Neuronal stem cell (in vitro differentiated cells): ENCODE measurements around the gene THOC1.

ENCODE experiments used
- DNase-seq: peaks from one replicate; pipeline ENCODE4 v3.0.0-alpha.2; 2013; ENCODE audit warnings: low spot score
- H2AFZ ChIP-seq: one replicate; pipeline ENCODE4 v1.6.1; 2013; ENCODE audit warnings: mild to moderate bottlenecking, low read length, inconsistent platforms
- H2AK5ac ChIP-seq: 2 replicates; pipeline ENCODE4 v1.6.1; 2013; ENCODE audit warnings: low read depth, mild to moderate bottlenecking, inconsistent platforms, low read length, moderate library complexity, mixed read lengths
- H2BK120ac ChIP-seq: 2 replicates; pipeline ENCODE4 v1.6.1; 2013; ENCODE audit warnings: low read depth, mild to moderate bottlenecking, inconsistent platforms, low read length, moderate library complexity, mixed read lengths
- H2BK12ac ChIP-seq: one replicate; pipeline ENCODE4 v1.6.1; 2013; ENCODE audit warnings: low read length, inconsistent platforms
- H2BK15ac ChIP-seq: 2 replicates; pipeline ENCODE4 v1.6.1; 2013; ENCODE audit warnings: mild to moderate bottlenecking, low read length, inconsistent platforms, mixed read lengths
- H2BK5ac ChIP-seq: one replicate; pipeline ENCODE4 v1.6.1; 2013; ENCODE audit warnings: inconsistent platforms, mild to moderate bottlenecking, low read length, moderate library complexity
- H3K14ac ChIP-seq: one replicate; pipeline ENCODE4 v1.6.1; 2013; ENCODE audit warnings: low read length, inconsistent platforms
- H3K18ac ChIP-seq: 2 replicates; pipeline ENCODE4 v1.6.1; 2013; ENCODE audit warnings: low read length, inconsistent platforms
- H3K23ac ChIP-seq: 2 replicates; pipeline ENCODE4 v1.6.1; 2013; ENCODE audit warnings: low read depth, mild to moderate bottlenecking, mixed read lengths, low read length, inconsistent platforms; ENCODE audit not compliant: poor library complexity
- H3K27ac ChIP-seq: replicated peaks from 3 replicates; pipeline ENCODE4 v1.5.1; 2013; ENCODE audit warnings: low read length, inconsistent platforms
- H3K27me3 ChIP-seq, 3 experiments: 2 replicates each; pipeline ENCODE4 v1.6.1; 2013; ENCODE audit warnings: low read length in 3 of 3, mild to moderate bottlenecking in 2 of 3, inconsistent platforms in 1 of 3, low read depth in 1 of 3, mixed read lengths in 1 of 3, moderate library complexity in 1 of 3; ENCODE audit not compliant: control insufficient read depth in 3 of 3, insufficient read depth in 3 of 3
- H3K36me3 ChIP-seq, 2 donors: replicated peaks in 1 of 2; 2 replicates each; pipeline ENCODE4 v1.6.1; 2013; ENCODE audit warnings: low read length in 2 of 2; ENCODE audit not compliant: control insufficient read depth in 2 of 2, insufficient read depth in 2 of 2
- H3K4ac ChIP-seq: 2 replicates; pipeline ENCODE4 v1.6.1; 2013; ENCODE audit warnings: inconsistent platforms, mild to moderate bottlenecking, low read length, moderate library complexity
- H3K4me1 ChIP-seq, 2 donors: 1 replicate in 1 of 2; 2 replicates in 1 of 2; pipeline ENCODE4 v1.6.1; 2013; ENCODE audit warnings: low read length in 2 of 2, low read depth in 1 of 2; ENCODE audit not compliant: control insufficient read depth in 2 of 2, insufficient read depth in 1 of 2
- H3K4me2 ChIP-seq: one replicate; pipeline ENCODE4 v1.6.1; 2013; ENCODE audit warnings: mild to moderate bottlenecking, low read length, inconsistent platforms; ENCODE audit not compliant: insufficient read depth, poor library complexity, severe bottlenecking
- H3K4me3 ChIP-seq, 2 donors: 2 replicates each; pipeline ENCODE4 v1.5.1; 2013; ENCODE audit warnings: low read length in 2 of 2, mild to moderate bottlenecking in 2 of 2, inconsistent platforms in 1 of 2, moderate library complexity in 1 of 2
- H3K79me1 ChIP-seq: one replicate; pipeline ENCODE4 v1.6.1; 2013; ENCODE audit warnings: low read depth, mild to moderate bottlenecking, inconsistent platforms, low read length, moderate library complexity
- H3K9ac ChIP-seq: one replicate; pipeline ENCODE4 v1.6.1; 2013; ENCODE audit warnings: mild to moderate bottlenecking, low read depth, low read length, inconsistent platforms; ENCODE audit not compliant: poor library complexity
- H3K9me3 ChIP-seq, 2 donors: replicated peaks in 1 of 2; 2 replicates each; pipeline versions ENCODE3 to v1.6.1; 2013; ENCODE audit warnings: low read length in 2 of 2, mild to moderate bottlenecking in 2 of 2, inconsistent platforms in 1 of 2, low read depth in 1 of 2, mixed read lengths in 1 of 2, moderate library complexity in 1 of 2; ENCODE audit not compliant: control insufficient read depth in 2 of 2, insufficient read depth in 1 of 2
- H4K8ac ChIP-seq: one replicate; pipeline ENCODE4 v1.6.1; 2013; ENCODE audit warnings: low read depth, mild to moderate bottlenecking, inconsistent platforms, low read length, moderate library complexity
- H4K91ac ChIP-seq: one replicate; pipeline ENCODE4 v1.6.1; 2013; ENCODE audit warnings: low read length, low read depth, mild to moderate bottlenecking, inconsistent platforms; ENCODE audit not compliant: poor library complexity
- WGBS, 2 donors: extraction: QIAGEN DNeasy Blood & Tissue Kit; methylation state at CpG; one replicate each; pipeline ENCODE4 v1.1.7; 2013; ENCODE audit warnings: missing lambda C conversion rate in 2 of 2, mixed read lengths in 1 of 2; ENCODE audit not compliant: insufficient read length in 2 of 2, insufficient replicate concordance in 1 of 2; ENCODE audit errors: extremely low coverage in 2 of 2; 5-methylcytosine and 5-hydroxymethylcytosine counted together

THOC1 gene

GRCh38 chr18:240175-240574 is 27.7 kb downstream of the THOC1 start:
- Histone ChIP-seq H2BK12ac (no peak overlapping the region), H3K18ac (no peak overlapping the region), H2BK120ac (no peak overlapping the region), H3K27me3 (no peaks in the 10 kb centered on the region), H3K9me3 (peaks cover 0 to 33% of the 10 kb centered on the region in 2 donors), H3K4me2 (no peak overlapping the region), H3K79me1 (no peaks in the 10 kb centered on the region), H3K14ac (no peak overlapping the region), H3K4ac (no peak overlapping the region), H3K23ac (no peak overlapping the region), H3K4me3 (no peak overlapping the region), H4K91ac (no peak overlapping the region), H2AFZ (no peak overlapping the region), H3K9ac (no peak overlapping the region), H3K4me1 (no peaks in the 10 kb centered on the region), H4K8ac (no peak overlapping the region), H2BK5ac (no peak overlapping the region), H2AK5ac (no peak overlapping the region), H3K36me3 (peaks cover 2 to 93% of the 10 kb centered on the region in 2 donors), H3K27ac (no peak overlapping the region), H2BK15ac (no peak overlapping the region)
- no peak for DNase-seq
- no CpG with 5 or more reads among the region's 1 CpG for WGBS, 2 donors

GRCh38 chr18:231563-231962 is 36.3 kb downstream of the THOC1 start:
- H3K18ac ChIP-seq, result no peak overlapping the region
- no CpG with 5 or more reads among the region's 1 CpG for WGBS, 2 donors
- no peak overlapping the region for H2BK120ac ChIP-seq
- H3K27me3 ChIP-seq, result no peaks in the 10 kb centered on the region
- no peak overlapping the region for H3K4me3 ChIP-seq
- H3K36me3 ChIP-seq, result peaks cover 8 to 77% of the 10 kb centered on the region in 2 donors
- no peaks in the 10 kb centered on the region for H3K79me1 ChIP-seq
- no peak overlapping the region for H3K4ac ChIP-seq
- no peak overlapping the region for H2BK12ac ChIP-seq
- H2AFZ ChIP-seq, result no peak overlapping the region
- no peak for DNase-seq
- no peak overlapping the region for H3K27ac ChIP-seq
- H3K4me2 ChIP-seq, result no peak overlapping the region
- no peak overlapping the region for H3K23ac ChIP-seq
- no peak overlapping the region for H2BK5ac ChIP-seq
- H3K14ac ChIP-seq, result no peak overlapping the region
- no peak overlapping the region for H4K91ac ChIP-seq
- no peak overlapping the region for H2BK15ac ChIP-seq
- H3K4me1 ChIP-seq, result no peaks in the 10 kb centered on the region
- no peak overlapping the region for H4K8ac ChIP-seq
- no peaks in the 10 kb centered on the region for H3K9me3 ChIP-seq
- no peak overlapping the region for H3K9ac ChIP-seq
- no peak overlapping the region for H2AK5ac ChIP-seq

- Histone ChIP-seq H3K27me3 (no peaks in the 10 kb centered on the region), H3K9me3 (no peaks in the 10 kb centered on the region), H2BK15ac (no peak overlapping the region), H3K9ac (no peak overlapping the region), H2BK12ac (no peak overlapping the region), H3K14ac (no peak overlapping the region), H3K79me1 (no peaks in the 10 kb centered on the region), H2AFZ (no peak overlapping the region), H4K91ac (no peak overlapping the region), H3K18ac (no peak overlapping the region), H2BK5ac (no peak overlapping the region), H3K27ac (no peak overlapping the region), H3K36me3 (peaks cover 10 to 93% of the 10 kb centered on the region in 2 donors), H2AK5ac (no peak overlapping the region), H4K8ac (no peak overlapping the region), H2BK120ac (no peak overlapping the region), H3K4me2 (no peak overlapping the region), H3K4me3 (no peak overlapping the region), H3K23ac (no peak overlapping the region), H3K4ac (no peak overlapping the region), H3K4me1 (no peaks in the 10 kb centered on the region)
- DNase-seq, result no peak
- no CpG with 5 or more reads among the region's 1 CpG for WGBS, 2 donors
These were observed 39.3 kb downstream of the THOC1 start for GRCh38 chr18:228586-228985.

- no peak overlapping the region for H2BK5ac ChIP-seq
- no peak overlapping the region for H2BK15ac ChIP-seq
- H2BK120ac ChIP-seq, result no peak overlapping the region
- H3K18ac ChIP-seq, result no peak overlapping the region
- no peaks in the 10 kb centered on the region for H3K4me1 ChIP-seq
- no peak overlapping the region for H3K23ac ChIP-seq
- no peak overlapping the region for H3K27ac ChIP-seq
- no CpG with 5 or more reads among the region's 4 CpGs for WGBS, 2 donors
- no peak overlapping the region for H3K4me2 ChIP-seq
- H2AK5ac ChIP-seq, result no peak overlapping the region
- H3K9me3 ChIP-seq, result no peaks in the 10 kb centered on the region
- peaks cover 10 to 97% of the 10 kb centered on the region in 2 donors for H3K36me3 ChIP-seq
- H3K27me3 ChIP-seq, result no peaks in the 10 kb centered on the region
- H2AFZ ChIP-seq, result no peak overlapping the region
- no peak overlapping the region for H3K4ac ChIP-seq
- no peak overlapping the region for H3K4me3 ChIP-seq
- no peaks in the 10 kb centered on the region for H3K79me1 ChIP-seq
- DNase-seq, result no peak
- H3K9ac ChIP-seq, result no peak overlapping the region
- no peak overlapping the region for H4K91ac ChIP-seq
- no peak overlapping the region for H3K14ac ChIP-seq
- no peak overlapping the region for H2BK12ac ChIP-seq
- no peak overlapping the region for H4K8ac ChIP-seq
These were observed 39.9 kb downstream of the THOC1 start for GRCh38 chr18:227902-228301.
